GM21717 (cell line): ENCODE measurements around the gene CACNA1B.
"Not testable (repeated sequence)": the region's sequence is repeated elsewhere in the genome, so short reads cannot be mapped to it uniquely, and the experiment has no call there.

ENCODE experiments used
- ATAC-seq: cut with Tn5 transposase; IDR thresholded peaks from one replicate; pipeline ENCODE4 v1.9.1; 2021; ENCODE audit warnings: mild to moderate bottlenecking, moderate library complexity; ENCODE audit not compliant: unreplicated experiment

Gene CACNA1B

GRCh38 chr9:137865581-137866145, 11.9 kb upstream of the CACNA1B start:
- no peak for ATAC-seq

- ATAC-seq: no peak
Measured at GRCh38 chr9:137866226-137867141, 11.1 kb upstream of the CACNA1B start.

GRCh38 chr9:137870432-137870831, 7.2 kb upstream of the CACNA1B start:
- no peak for ATAC-seq

- ATAC-seq: no peak
Measured at GRCh38 chr9:137872296-137872695, 5.3 kb upstream of the CACNA1B start.

- no peak for ATAC-seq
Measured at GRCh38 chr9:137873408-137873807, 4.2 kb upstream of the CACNA1B start.

GRCh38 chr9:137873858-137874362, 3.7 kb upstream of the CACNA1B start:
- ATAC-seq: no peak

GRCh38 chr9:137875354-137875753, 2.2 kb upstream of the CACNA1B start:
- ATAC-seq: no peak

- no peak for ATAC-seq
Measured at GRCh38 chr9:137875846-137876245, 1.7 kb upstream of the CACNA1B start.

GRCh38 chr9:137876269-137876668, 1.3 kb upstream of the CACNA1B start:
- no peak for ATAC-seq

- no peak for ATAC-seq
Measured at GRCh38 chr9:137876781-137877386, 698 bp upstream of the CACNA1B start.

GRCh38 chr9:137878146-137878941, 762 bp downstream of the CACNA1B start:
- ATAC-seq: no peak

- no peak for ATAC-seq
Measured at GRCh38 chr9:137879052-137879451, 1.5 kb downstream of the CACNA1B start.

GRCh38 chr9:137879566-137880150, 2.1 kb downstream of the CACNA1B start:
- ATAC-seq: no peak

GRCh38 chr9:137880160-137880975, 2.8 kb downstream of the CACNA1B start:
- ATAC-seq: no peak

GRCh38 chr9:137880976-137881530, 3.5 kb downstream of the CACNA1B start:
- ATAC-seq: no peak

GRCh38 chr9:137881591-137882505, 4.3 kb downstream of the CACNA1B start:
- ATAC-seq: no peak

GRCh38 chr9:137882506-137882821, 4.9 kb downstream of the CACNA1B start:
- ATAC-seq: no peak

- not testable (repeated sequence) for ATAC-seq
Measured at GRCh38 chr9:137883977-137884376, 6.4 kb downstream of the CACNA1B start.
